Measurements from ENCODE around the gene RANBP3.

Gene RANBP3

DNA sequence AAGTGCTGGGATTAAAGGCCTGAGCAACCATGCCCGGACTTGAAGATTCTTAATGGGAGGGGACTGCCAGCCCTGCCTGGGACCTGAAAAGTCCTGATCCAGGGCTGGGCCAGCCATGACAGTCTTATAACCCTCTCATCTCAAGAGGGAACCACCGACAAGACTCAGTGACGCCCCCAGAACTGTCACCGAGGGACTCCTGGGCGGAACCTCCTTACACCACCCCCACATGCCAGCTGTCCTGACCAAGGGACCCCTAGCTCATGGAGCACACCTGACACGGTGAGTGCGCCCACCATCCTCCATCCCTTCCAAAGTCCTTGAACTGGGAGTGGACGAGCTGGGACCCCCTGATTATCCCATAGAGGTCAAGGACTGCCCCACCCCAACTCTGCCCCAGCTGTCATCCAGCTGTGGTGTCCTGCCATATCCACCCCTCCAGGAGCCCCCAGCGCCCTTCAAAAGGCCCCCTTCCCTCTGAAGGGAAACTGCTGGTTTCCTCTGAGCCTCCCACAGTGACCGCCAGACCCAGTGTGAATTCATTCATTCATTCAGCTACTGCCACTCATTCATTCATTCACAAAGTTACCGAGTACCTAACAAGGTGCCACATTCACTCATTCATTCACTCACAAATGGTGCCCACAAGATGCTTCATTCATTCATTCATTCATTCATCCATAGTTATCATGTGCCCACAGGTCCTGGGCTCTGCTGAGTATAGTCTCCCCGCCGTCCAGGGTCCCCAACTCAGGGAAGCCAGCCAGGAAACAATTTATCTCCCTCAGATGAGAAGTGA lies 78.0 kb downstream of the RANBP3 start:
- no peak for DNase-seq

DNA sequence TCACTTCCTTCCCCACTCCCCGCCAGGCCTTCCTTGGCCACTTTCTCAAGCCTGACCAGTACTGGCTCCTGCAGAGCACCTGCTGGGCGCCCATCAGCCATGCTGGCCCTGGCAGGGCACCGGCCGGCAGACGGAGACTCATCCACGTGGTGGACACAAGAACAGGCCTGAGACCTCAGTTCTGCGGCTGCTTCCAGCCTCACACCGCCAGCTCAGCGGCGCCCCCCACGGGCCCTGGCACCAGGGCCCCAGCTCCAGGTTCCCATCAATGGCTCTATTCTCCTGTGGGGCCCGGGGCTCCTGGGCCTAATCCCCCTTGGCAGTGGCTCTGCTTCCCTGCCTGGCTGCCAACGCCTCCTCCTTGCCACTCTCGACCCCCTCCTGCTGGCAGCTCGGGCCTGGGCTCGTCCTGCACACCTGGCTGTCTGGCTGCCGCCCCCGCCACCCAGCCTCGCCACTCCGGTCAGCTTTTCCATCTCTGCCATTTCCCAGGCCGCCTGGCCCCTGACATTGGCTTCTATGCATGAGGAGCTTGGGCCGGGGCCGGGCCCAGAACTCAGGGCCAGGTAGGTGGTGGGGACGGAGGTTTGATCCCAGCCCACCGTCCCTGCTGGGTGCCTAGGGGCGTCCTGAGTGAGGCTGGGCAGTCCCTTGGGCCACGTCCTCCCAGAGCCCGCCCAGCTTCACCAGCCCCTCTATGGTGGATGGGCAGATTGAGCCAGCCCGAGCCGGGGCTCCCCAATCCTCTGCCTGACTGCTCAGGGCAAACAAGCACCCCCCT lies 80.6 kb downstream of the RANBP3 start:
- peak; percentile 76 for DNase-seq

DNA sequence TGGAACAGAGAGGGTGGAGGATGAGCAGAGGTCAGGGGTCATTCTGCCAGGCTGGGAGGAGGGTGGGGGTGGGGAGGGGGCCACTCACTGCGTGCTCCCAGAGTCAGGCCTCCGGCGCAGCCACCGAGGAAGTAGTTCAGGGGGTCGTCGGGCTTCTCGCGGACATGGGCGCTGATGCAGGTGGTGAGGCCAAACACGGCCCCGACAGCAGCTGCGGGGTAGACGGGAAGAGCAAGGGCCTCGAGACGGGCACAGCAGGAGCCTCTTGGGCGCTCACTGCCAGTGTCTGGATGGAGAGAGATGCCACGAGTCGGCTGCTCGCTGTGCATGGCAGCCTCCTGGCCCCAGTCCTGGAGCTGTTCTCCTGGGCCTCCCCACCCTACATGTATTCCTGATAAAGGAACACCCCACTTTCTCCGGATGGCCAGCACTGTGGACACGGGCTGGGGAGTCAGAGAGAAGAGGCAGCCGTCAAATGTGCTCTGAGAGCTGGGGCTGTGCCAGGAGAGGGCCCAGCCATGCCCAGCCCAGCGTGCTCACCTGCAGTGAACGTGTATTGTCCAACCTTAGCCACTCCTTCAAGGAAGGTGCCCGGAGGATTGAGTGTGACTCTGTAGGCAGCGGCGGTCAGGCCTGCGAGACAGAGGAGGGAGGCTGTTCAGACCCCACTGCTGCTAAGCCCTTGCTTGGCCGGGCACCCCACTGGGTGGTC lies 81.4 kb downstream of the RANBP3 start:
- peak; percentile 31 for DNase-seq

DNA sequence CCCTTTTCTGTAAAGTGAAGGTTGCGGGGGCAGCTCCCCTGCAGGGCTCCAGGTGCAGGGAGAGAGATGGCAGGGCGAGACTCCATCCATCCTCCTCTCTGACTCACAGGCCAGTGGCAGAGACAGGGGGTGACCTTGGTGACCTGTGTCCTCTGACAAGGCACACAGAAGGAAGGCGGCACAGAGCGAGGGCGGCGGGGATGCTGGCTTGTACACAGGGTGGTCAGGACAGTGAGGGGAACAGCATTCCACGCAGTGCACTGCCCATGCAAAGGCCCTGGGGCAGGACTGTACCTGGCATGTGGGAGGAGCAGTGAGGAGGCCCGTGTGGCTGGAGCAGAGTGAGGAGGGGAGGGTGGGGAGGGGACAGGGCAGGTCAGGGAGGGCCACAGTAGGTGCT lies 82.0 kb downstream of the RANBP3 start:
- DNase-seq = no peak

DNA sequence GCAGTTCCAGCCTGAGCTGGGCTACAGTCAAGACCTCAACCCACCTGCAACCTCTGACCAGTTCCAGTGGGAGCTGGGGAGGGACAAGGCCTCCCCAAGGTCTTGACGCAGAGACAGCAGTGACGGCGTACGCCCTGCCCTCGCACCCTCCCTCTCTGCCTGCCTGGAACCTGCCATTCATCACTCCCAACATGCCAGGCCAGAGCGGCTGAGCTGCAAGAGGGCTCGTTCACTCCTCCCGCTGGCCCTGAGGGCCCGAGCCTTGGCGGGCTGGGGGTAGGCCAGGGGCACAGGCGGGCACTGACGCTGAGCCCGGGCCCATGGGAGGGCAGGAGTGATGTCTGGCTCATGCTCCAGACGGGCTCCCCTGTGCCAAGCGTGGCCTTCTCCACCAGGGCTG lies 82.5 kb downstream of the RANBP3 start:
- no peak for DNase-seq

DNA sequence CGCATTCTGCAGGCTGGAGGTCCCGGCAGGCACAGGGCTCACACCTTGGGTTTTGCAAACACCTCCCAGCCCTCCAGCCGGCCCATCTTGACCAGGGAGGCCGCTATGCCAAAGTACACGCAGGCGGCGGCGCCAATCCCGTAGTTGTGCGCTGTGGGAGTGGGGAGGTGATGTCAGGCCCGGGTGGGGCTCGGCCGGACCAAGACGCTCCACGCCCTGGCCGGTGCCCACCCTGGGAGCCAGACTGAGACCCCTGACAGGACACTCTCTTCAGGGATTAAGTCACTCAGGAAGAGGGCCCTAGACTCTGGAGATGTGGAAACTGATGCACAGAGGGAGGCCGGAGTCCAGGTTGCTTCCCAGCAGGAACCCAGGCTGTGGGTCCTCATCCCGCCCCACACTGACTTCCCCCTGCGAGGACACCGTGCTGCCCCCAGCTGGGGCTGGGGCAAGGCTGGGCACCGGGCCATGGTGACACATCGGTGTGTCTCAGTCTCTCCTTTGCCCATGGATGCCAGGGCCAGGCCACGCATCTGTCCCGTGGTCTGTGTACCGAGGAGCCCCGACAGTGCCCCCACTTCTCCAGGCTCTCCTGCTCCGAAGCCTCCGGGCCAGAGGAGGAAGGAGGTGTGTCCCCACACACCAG lies 83.1 kb downstream of the RANBP3 start:
- no peak for DNase-seq

DNA sequence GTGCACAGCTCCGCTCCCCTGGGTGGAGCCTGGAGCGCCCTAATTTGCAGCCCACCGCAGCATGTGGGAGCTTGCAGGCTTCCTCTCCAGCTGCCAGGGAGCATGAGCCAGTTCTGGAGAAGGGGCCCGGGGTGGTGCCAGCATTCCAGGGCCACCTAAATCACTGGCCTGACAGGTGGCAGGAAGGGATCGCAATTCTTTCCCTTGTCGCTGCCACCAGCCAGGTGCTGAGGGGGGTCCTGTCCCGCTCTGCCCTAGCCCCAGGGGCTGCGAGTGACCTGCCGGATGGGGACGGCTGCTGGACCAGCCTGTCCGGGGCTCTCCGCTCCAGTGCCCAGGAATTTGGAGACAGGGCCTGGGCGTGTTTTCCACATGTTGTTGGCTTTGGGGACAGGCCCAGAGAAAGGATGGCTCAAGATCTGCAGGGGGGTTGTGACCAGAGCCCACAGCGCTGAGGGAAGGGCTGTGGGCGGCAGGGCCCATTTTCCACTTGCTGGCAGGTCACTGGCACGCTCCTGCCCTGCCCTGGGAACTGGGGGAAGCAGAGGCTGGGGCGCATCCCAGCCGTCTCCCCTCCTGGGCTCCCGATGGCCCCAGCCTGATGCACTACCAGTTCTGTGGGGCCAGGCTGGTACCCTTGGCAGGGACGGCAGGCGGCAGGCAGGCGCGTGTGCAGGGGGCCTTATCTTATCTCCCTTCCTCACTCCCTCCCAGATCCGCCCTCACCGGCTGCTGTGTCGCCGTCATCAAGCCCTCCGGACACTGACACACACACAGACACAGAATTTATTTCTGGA lies 83.8 kb downstream of the RANBP3 start:
- DNase-seq = no peak

DNA sequence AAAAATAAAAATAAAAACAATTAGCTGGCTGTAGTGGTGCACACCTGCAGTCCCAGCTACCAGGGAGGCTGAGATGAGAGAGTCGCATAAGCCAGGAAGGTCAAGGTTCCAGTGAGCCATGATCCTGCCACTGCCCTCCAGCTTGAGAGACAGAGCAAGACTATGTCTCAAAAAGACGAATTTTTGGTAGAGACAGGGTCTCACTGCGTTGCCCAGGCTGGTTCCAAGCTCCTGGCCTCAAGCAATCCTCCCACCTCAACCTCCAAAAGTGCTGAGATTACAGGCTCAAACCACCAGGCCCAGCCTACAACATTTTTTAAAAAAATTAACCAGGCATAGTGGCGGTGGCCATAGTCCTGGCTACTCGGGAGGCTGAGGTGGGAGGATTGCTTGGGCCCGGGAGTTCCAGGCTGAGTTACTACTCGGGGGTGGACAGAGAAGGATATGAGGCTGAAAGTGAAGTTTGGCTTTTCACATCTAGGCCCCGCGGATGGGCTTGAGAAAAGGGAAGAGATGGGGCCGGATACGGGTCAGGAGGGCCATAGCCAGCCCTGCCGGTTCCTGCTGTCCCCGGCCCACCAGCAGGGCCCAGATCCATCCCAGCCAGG lies 84.5 kb downstream of the RANBP3 start:
- DNase-seq = no peak

DNA sequence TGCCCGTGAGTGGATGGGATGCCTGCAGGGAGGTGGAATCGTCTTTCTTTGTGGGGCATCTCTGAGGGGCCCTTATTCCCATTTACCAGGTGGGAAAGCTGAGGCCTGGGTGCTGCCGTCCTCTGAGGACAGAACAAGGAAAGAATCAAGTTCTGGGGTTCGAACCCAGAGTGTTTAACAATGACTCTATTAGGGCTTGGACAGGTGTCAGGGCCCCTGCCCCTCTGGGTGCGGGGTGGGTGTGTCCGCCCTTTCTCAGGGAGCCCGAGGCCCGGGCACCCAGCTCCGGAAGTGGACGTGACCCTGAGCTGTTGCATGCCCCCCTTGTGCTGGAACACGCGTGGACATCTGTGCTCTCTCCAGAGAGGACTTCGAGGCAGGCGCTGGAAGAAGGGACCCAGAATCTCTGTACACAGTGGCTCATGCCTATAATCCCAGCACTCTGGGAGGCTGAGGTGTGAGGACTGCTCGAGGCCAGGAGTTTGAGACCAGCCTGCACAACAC lies 85.1 kb downstream of the RANBP3 start:
- DNase-seq = no peak

DNA sequence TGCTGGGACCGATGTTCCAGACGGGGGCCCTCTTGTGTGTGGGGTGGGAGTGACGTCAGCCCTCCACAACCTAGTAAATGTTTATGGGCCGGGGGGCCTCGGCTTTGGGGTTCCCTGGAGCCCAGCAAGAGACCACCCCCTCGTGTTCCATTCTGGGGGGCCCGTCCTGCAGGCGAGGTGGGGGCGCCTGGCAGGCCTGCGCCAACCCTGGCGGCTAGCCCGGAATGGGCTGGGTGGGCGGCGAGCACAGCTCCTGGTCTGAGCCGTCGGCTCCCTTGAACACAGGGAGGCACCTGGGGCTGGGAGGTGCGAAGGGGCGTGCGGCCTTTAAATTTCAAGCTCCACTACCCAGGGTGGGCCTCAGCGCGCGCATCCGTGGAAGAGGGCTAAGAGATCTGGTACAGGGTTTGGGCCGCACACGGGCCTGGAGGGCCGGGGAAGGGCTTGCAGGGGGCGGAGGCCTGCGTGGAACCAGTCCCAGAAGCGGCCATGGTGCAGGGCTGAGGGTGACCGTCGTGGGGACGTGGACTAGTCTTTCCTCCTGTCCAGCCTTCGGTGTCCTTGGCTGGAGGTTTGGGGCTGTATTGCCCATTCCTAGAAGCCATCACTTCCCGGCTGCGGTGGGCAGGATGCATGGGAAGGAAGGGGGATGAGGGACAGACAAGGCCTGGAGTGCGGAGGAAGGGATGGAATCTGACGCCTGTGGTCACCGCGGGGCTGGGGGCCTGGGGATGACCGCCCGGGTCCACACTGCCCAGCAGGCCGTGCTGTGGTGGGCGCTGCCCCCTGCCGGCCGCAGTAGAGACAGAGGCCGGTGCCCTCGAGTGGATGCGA lies 85.8 kb downstream of the RANBP3 start:
- DNase-seq = peak; percentile 67

DNA sequence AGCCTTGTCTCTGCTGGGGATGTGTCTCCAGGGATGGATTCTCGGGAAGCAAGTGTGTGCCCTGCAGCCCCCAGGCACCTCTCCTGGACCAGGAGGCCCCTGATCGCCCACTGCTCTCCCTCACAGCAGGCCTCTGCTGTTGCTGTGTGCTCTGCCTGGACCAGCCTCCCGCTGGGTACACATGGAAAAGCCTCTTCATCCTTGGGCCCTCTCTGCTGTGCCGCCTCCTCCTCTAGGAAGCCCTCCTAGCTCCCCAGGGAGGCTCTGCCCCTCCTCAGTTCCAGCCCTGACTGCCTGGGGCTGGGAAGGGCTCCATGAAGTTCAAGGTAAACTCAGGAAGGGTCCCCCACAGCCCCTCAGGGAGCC lies 86.4 kb downstream of the RANBP3 start:
- DNase-seq = peak; percentile 65

DNA sequence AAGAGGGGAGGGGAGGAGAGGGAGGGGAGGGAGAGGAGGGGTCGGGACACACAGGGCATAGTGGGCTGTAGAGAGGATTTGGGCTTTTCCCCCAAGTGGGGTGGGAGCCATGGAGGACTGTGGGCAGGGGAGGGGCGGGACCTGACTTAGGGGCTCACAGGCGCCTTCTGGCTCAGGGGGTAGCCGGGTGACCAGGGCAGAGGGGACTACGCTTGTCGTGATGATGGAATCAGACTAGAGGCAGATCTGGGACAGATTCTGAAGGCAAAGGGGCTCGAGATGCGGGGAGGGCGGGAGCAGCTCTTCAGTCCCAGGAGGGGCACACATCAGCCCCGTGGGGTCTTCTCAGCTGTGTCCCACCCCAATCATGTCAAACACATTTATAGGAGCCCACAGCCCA lies 87.8 kb downstream of the RANBP3 start:
- DNase-seq = no peak

DNA sequence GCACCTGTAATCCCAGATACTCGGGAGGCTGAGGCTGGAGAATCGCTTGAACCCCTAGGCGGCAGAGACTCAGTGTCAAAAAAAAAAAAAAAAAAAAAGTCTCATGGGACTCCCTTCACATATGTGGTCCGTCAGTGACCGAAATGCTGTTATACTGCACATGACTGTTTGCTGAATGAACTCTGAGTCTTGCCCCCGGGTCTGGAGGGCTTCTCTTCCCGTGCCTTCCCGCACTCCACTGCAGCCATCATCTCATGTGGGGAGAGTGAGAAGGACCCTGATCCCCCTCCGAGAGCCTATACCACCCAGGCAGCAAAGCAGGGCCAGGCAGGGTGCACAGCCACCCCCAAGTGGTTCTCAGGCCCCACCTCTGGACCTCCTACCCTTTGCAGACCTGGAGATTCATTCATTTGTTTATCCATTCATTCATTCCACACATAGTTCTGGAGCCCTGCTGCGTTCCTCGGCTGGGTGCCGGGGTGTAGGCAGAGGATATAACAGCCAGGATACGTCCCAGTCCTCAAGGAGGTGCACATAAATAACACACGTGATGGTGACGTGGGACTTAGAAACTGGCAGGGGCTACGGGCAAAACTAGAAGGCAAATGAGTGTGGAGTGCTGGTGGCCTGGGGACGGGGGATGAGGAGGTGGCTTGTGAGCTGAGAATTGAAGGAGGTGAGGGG lies 88.5 kb downstream of the RANBP3 start:
- DNase-seq = no peak

DNA sequence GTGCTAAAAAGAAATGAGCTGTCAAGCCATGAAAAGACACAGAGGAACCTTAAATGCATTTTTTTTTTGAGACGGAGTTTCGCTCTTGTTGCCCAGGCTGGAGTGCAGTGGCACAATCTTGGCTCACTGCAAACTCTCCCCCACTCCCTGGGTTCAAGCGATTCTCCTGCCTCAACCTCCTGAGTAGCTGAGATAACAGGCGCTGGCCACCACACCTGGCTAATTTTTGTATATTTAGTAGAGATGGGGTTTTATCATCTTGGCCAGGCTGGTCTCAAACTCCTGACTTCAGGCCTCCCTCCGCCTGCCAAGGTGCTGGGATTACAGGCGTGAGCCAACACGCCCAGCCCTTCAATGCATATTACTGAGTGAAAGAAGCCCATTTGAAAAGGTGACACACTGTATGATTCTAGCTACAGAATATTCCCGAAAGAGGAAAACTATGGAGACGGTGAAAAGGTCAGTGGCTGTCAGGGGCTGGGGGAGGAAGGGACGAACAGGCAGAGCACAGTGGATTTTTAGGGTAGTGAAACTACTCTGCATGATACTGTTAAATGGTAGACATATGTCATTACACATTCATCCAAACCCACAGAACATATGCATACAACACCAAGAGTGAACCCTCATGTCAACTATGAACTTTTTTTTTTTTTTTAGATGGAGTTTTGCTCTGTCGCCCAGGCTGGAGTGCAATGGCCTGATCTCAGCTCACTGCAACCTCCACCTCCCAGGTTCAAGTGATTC lies 93.7 kb downstream of the RANBP3 start:
- peak; percentile 77 for DNase-seq

DNA sequence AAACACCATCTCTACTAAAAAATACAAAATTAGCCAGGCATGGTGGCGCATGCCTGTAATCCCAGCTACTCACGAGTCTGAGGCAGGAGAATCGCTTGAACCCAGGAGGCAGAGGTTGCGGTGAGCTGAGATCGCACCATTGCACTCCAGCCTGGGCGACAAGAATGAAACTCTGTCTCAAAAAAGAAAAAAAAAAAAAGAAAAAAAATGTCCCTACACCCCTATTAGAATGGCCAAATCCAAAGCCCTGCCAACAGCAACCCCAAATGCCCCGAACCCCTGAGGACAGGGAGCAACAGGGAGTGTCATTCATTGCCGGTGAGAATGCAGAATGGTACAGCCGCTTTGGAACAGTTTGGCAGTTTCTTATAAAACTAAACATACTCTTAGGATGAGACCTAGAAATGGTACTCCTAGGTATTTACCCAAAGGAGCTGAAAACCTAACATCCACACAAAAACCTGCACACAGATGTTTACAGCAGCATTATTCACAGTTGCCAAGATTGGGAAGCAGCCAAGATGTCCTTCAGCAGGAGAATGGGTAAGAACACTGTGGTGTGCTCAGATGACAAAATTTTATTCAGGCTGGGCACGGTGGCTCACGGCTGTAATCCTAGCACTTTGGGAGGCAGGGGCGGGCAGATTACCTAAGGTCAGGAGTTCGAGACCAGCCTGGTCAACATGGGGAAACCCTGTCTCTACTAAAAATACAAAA lies 94.6 kb downstream of the RANBP3 start:
- peak; percentile 86 for DNase-seq

DNA sequence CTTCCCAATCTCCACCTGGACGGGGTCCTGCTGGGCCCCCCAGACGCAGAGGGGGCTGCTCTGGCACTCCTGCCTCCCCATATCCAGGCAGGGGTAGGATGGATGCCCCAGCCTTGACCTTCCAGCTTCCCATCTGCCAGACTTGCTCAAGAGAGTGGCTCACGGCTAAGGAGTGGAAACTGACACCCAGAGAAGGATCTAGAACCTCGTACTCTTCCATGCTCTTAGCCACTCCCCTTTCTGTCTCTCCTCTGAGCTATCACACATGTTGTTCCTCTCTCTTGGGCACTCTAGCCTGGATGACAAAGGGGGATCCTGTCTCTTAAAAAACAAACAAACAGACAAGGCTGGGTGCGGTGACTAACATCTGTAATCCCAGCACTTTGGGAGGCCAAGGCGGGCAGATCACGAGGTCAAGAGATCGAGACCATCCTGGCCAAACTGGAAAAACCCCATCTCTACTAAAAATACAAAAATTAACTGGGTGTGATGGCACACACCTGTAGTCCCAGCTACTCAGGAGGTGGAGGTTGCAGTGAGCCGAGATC lies 95.4 kb downstream of the RANBP3 start:
- DNase-seq = peak; percentile 94

DNA sequence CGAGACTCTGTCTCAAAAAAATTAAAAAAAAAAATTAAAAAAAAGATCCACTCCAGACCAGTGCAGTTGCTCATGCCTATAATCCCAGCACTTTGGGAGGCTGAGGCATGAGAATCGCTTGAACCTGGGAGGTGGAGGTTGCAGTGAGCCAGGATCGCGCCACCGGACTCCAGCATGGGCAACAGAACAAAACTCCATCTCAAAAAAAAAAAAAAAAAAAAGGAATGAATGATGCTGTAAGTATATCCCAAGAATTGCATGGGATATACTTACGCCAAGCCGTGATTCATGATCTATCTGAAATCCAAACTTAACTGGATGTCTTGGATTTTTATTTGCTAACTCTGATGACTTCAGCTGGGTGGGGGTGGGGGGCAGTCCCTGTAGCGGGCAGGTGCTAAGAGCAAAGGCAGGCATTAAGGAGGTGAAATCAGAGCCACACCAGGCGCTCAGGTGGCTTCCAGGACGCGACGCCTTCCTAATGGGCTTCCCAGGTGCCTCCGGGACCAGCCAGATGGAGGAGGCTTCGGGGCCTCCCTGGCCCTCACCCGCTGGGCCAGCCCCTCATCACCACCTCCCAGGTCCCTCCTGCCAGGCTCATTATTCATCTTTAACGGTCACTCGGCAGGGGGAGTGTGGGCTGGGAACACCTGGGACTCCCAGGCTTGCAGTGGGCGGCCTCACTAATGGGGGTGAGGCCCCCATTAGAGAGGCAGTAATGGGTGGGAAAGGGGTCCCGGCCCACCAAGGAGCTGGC lies 96.2 kb downstream of the RANBP3 start:
- peak; percentile 99 for DNase-seq

Measured in NCI-H69 (cell line).